Chondrocyte (in vitro differentiated cells): ENCODE measurements around the gene TDRD10. TPM values are rescaled to one million over a fixed set of nuclear protein-coding genes. Genes with fewer than 3 reads are reported as not detected.
"Not testable (repeated sequence)": the region's sequence is repeated elsewhere in the genome, so short reads cannot be mapped to it uniquely, and the experiment has no call there.

Source experiments
- DNase-seq: peaks from one replicate; pipeline ENCODE4 v3.0.0; 2021; ENCODE audit warnings: mixed read lengths, low spot score
- H3K27ac Mint-ChIP-seq: one replicate; pipeline ENCODE4 v1.8.0; 2021; ENCODE audit warnings: mild to moderate bottlenecking, moderate library complexity, mixed read lengths; ENCODE audit not compliant: unreplicated experiment
- H3K27me3 Mint-ChIP-seq: 2 replicates; pipeline ENCODE4 v1.8.0; 2021; ENCODE audit warnings: low read depth, mixed read lengths
- H3K36me3 Mint-ChIP-seq: 2 replicates; pipeline ENCODE4 v1.8.0; 2021; ENCODE audit warnings: low read depth, mixed read lengths
- H3K4me1 Mint-ChIP-seq: 2 replicates; pipeline ENCODE4 v1.8.0; 2021; ENCODE audit warnings: low read depth, mild to moderate bottlenecking, mixed read lengths
- H3K4me3 Mint-ChIP-seq: one replicate; pipeline ENCODE4 v1.8.0; 2021; ENCODE audit warnings: mild to moderate bottlenecking, moderate library complexity, mixed read lengths; ENCODE audit not compliant: unreplicated experiment
- H3K9me3 Mint-ChIP-seq: 2 replicates; pipeline ENCODE4 v1.8.0; 2021; ENCODE audit warnings: low read depth, mixed read lengths
- CTCF ChIP-seq: fragments of 200-600 bp; sonication (generic); IDR thresholded peaks from 2 replicates; pipeline ENCODE4 v1.5.0; 2021; ENCODE audit warnings: antibody characterized with exemption, mild to moderate bottlenecking, moderate library complexity
- total RNA-seq: library from RNA; stranded (reverse); gene quantifications from 3 replicates; pipeline ENCODE4 v1.2.1, GENCODE V29; 2021

TDRD10 gene
- total RNA-seq, 1 donor from 2014 or later = 0.17 TPM

- Mint-ChIP-seq H3K27me3 (no peaks in the 10 kb centered on the region), H3K27ac (no peak overlapping the region), H3K36me3 (no peaks in the 10 kb centered on the region), H3K4me3 (no peak overlapping the region), H3K4me1 (peaks cover 9% of the 10 kb centered on the region), H3K9me3 (no peaks in the 10 kb centered on the region)
- TF ChIP-seq CTCF = no peak
- no peak for DNase-seq
Observed at GRCh38 chr1:154481053-154481452, 21.0 kb upstream of the TDRD10 start.

GRCh38 chr1:154483941-154484803 lies 17.8 kb upstream of the TDRD10 start:
- Mint-ChIP-seq H3K36me3 (no peaks in the 10 kb centered on the region), H3K27me3 (peaks cover 6% of the 10 kb centered on the region), H3K27ac (no peak overlapping the region), H3K9me3 (no peaks in the 10 kb centered on the region), H3K4me3 (no peak overlapping the region), H3K4me1 (peaks cover 6% of the 10 kb centered on the region)
- no peak for DNase-seq
- no peak for TF ChIP-seq CTCF

GRCh38 chr1:154485106-154485505 lies 16.9 kb upstream of the TDRD10 start:
- no peak for DNase-seq
- H3K4me1 Mint-ChIP-seq = no peaks in the 10 kb centered on the region
- TF ChIP-seq CTCF = no peak
- peaks cover 12% of the 10 kb centered on the region for H3K27me3 Mint-ChIP-seq
- H3K4me3 Mint-ChIP-seq = no peak overlapping the region
- no peaks in the 10 kb centered on the region for H3K9me3 Mint-ChIP-seq
- H3K36me3 Mint-ChIP-seq = no peaks in the 10 kb centered on the region
- no peak overlapping the region for H3K27ac Mint-ChIP-seq

- Mint-ChIP-seq H3K27me3 (peaks cover 20% of the 10 kb centered on the region), H3K36me3 (no peaks in the 10 kb centered on the region), H3K4me3 (no peak overlapping the region), H3K9me3 (no peaks in the 10 kb centered on the region), H3K4me1 (no peaks in the 10 kb centered on the region), H3K27ac (no peak overlapping the region)
- TF ChIP-seq CTCF = no peak
- DNase-seq = no peak
Observed at GRCh38 chr1:154485910-154486496, 16.0 kb upstream of the TDRD10 start.

- not testable (repeated sequence) for H3K27ac Mint-ChIP-seq, H3K9me3 Mint-ChIP-seq, H3K4me1 Mint-ChIP-seq, H3K4me3 Mint-ChIP-seq, H3K36me3 Mint-ChIP-seq, DNase-seq
- H3K27me3 Mint-ChIP-seq = peaks cover 28% of the 10 kb centered on the region
Observed at GRCh38 chr1:154486756-154487155, 15.3 kb upstream of the TDRD10 start.
